ENCODE data around the gene HDAC4. TPM values are rescaled to one million over a fixed set of nuclear protein-coding genes. Genes with fewer than 3 reads are reported as not detected.

Gene HDAC4
- total and polyA plus RNA-seq, 2 of the 8 experiments (the other 6 are each of a cell fraction or from before 2014, with no cell fraction given) = 15.4 to 31.5 TPM

DNA sequence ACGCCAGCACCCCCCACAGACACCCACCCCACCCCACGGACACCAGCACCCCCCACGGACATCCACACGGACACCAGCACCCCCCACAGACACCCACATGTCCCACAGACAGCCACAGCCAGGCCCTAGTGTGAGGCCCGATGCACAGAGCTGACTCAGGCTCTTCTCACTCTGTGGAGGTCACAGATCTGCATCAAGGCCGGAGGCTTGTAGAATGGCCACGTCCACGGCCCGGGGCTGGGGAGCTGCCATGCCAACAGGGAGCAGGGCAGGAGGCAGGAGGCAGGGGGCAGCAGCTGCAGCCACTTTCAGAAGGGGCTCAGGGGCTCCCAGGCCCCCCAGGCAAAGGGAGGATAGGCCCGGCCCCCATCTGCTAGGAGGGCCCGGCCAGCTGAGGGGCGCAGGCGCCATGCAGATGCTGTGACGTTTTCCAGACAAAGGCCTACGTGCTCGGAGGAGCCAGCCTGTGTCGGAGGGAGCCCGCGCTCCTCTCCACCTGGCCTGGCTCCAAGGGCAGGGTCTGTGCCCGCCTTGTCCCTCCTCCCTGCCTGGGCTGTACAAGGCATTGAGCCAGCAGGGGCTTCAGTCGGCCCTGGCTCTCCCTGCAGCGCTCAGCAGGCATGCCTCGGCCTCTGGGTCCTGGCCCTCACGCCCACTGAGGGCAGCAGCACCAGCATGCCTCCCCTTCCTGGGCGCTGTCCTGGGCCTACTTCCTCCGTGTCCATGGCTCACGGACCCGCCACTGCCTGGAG lies 304.0 kb downstream of the HDAC4 start:
- ChIA-PET CTCF (ENCODE audit: partially characterized antibody) (interaction anchor here (0.7 kb wide), 1 partner anchor 31 kb away, joined by 3 read pairs; no protein-coding TSS in a partner anchor), POLR2A (ENCODE audit: partially characterized antibody) (no interaction called here)
- H3K36me3 ChIP-seq (ENCODE audit: control insufficient read depth in 2 of 4, insufficient read depth in 4 of 4, low read length in 3 of 4) = peaks cover 0 to 2% (median 0%) of the 10 kb centered on the region in 4 experiments; a peak in 2 of 8 replicates
- H3K4ac ChIP-seq (replicated peaks; ENCODE audit: insufficient read length, low read depth, low read length) = no peak overlapping the region
- H3K9ac ChIP-seq (replicated peaks in 1 of 4; ENCODE audit: extremely low read depth in 1 of 4, low read depth in 3 of 4, low read length in 3 of 4) = no peak overlapping the region
- H4K5ac ChIP-seq (ENCODE audit: insufficient read length, low read depth, low read length) = no peak overlapping the region
- no peak overlapping the region for H2BK20ac ChIP-seq (ENCODE audit: low read length)
- H3K23me2 ChIP-seq (ENCODE audit: low read depth, low read length) = no peaks in the 10 kb centered on the region
- H2BK15ac ChIP-seq (ENCODE audit: low read length) = no peak overlapping the region
- H3K14ac ChIP-seq (ENCODE audit: insufficient read length) = no peak overlapping the region
- H3K27ac ChIP-seq (ENCODE audit: low read depth, low read length) = no peak overlapping the region
- no peak overlapping the region for H3K4me3 ChIP-seq (ENCODE audit: extremely low read depth in 1 of 4, insufficient read depth in 2 of 4, low read depth in 3 of 4, low read length in 4 of 4)
- H3K27me3 ChIP-seq (replicated peaks in 1 of 4; ENCODE audit: control insufficient read depth in 3 of 4, extremely low read depth in 1 of 4, insufficient read depth in 3 of 4, low read length in 3 of 4) = no peaks in the 10 kb centered on the region
- no peaks in the 10 kb centered on the region for H3K79me2 ChIP-seq (ENCODE audit: control insufficient read depth in 1 of 2, insufficient read depth in 2 of 2, low read length in 2 of 2)
- H4K91ac ChIP-seq (replicated peaks; ENCODE audit: insufficient read length, low read length) = no peak overlapping the region
- H4K8ac ChIP-seq (ENCODE audit: extremely low read depth, insufficient read depth, low read length) = no peak overlapping the region
- no peak overlapping the region; the same call in 1 of the 2 replicates for H2BK5ac ChIP-seq (ENCODE audit: low read depth, low read length)
- H3K4me1 ChIP-seq (replicated peaks in 1 of 4; ENCODE audit: control insufficient read depth in 3 of 4, insufficient read depth in 4 of 4, low read length in 3 of 4) = no peaks in the 10 kb centered on the region
- H2BK120ac ChIP-seq (replicated peaks; ENCODE audit: low read depth, low read length) = no peak overlapping the region
- peaks cover 2% of the 10 kb centered on the region in 2 experiments for H4K20me1 ChIP-seq (replicated peaks in 1 of 2; ENCODE audit: control insufficient read depth in 1 of 2, insufficient read depth in 2 of 2, low read length in 2 of 2)
- no peaks in the 10 kb centered on the region for H3K79me1 ChIP-seq (ENCODE audit: low read depth, low read length)
- no peak overlapping the region for H3K18ac ChIP-seq (ENCODE audit: extremely low read depth, low read length)
- no peak overlapping the region for H3K56ac ChIP-seq (replicated peaks; ENCODE audit: insufficient read length, low read depth, low read length)
- FAIRE-seq (no peak), DNase-seq (ENCODE audit: low read depth in 1 of 2, low spot score in 2 of 2) (no peak)
- H2BK12ac ChIP-seq (ENCODE audit: low read depth, low read length) = no peak overlapping the region
- H3K23ac ChIP-seq (ENCODE audit: insufficient read length) = no peak overlapping the region
- no peak for TF ChIP-seq SP1 (IDR thresholded peaks at IDR 0.05; ENCODE audit: low read depth, low read length)
- no peak for TF ChIP-seq ASH2L (IDR thresholded peaks at IDR 0.05; ENCODE audit: low read length)
- TF ChIP-seq POLR2A (IDR thresholded peaks at IDR 0.05; ENCODE audit: control extremely low read depth in 1 of 2, low read depth in 2 of 2, low read length in 2 of 2) = no peak
- TF ChIP-seq BACH1 (IDR thresholded peaks at IDR 0.05; ENCODE audit: low read length) = no peak
- H3K4me2 ChIP-seq (ENCODE audit: insufficient read depth in 1 of 2, low read depth in 2 of 2, low read length in 2 of 2) = no peak overlapping the region
- no peak overlapping the region for H2AFZ ChIP-seq (ENCODE audit: low read length)
- H3K9me3 ChIP-seq (ENCODE audit: insufficient read depth in 2 of 2, low read depth in 1 of 2, low read length in 1 of 2) = no peaks in the 10 kb centered on the region
- no peak overlapping the region for H2AK5ac ChIP-seq (ENCODE audit: low read depth, low read length)
- 93% methylated on average over 11 of the region's 28 CpGs; no CpG with 5 or more reads in 1 of the 2 experiments for WGBS, 2 experiments (ENCODE audit: extremely low coverage in 1 of 2, insufficient coverage in 1 of 2, insufficient read length in 1 of 2, insufficient replicate concordance in 2 of 2, low coverage in 1 of 2, low lambda C conversion rate in 2 of 2, missing lambda C conversion rate in 1 of 2)

Measured in H1 (cell line).